Hindlimb muscle (tissue), 1 donor: Measurements from ENCODE around the gene ARHGAP32. TPM values are rescaled to one million over a fixed set of nuclear protein-coding genes. Genes with fewer than 3 reads are reported as not detected.
A peak's percentile ranks its signal among the peaks of the same experiment; 100 is the strongest.

Source experiments
- DNase-seq: peaks from one replicate; pipeline ENCODE4 v3.0.0-alpha.2; 2013
- polyA plus RNA-seq: library from polyadenylated mRNA; unstranded; fragments of 120-200 nt; gene quantifications from one replicate; pipeline ENCODE4 v1.2.1, GENCODE V29; 2013; ENCODE audit not compliant: insufficient read length

The ARHGAP32 gene
- polyA plus RNA-seq, 1 donor, result 18.4 TPM

DNA sequence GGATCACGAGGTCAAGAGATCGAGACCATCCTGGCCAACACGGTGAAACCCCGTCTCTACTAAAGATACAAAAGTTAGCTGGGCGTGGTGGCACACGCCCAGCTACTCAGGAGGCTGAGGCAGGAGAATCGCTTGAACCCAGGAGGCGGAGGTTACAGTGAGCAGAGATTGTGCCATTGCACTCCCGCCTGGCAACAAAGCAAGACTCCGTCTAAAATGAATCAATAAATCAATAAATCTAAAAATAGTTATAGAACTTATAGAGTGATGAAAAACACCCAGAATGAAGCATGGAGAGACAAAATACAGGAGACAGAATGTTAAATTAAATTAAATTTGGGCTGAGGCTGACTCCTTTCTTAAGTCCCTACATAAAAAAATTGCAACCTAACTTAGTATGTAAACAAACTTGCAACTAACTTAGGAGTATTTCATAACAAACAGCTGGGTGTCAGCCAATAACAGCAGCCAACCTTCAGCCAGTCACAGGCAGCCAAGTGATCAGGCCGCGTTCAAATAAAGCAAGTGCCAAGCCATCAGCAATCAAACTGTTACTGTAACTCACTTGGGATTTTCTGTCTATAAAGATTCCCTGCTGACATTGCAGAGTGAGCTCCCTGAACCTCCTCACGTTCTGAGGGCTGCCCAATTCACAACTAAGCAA lies 242.2 kb downstream of the ARHGAP32 start:
- no peak for DNase-seq

DNA sequence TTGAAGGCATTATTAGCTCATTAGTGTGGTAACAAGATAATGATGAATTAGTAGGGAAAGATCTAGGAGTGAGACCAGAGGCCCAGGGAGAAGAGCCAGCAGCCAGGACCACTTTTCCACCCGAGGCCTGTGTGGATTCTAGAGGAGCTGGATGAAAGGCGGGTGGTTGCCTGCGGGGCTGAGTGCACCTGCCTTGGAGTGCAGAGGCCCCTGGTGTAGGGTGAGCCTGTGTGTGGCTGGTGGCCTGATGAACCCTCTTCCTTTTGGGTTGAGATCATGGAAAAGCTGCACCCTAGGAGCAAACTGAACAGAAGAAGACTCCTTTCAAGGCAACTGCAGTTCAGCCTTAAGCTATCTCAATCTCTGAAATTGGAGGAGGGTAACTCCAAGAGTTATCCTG lies 243.5 kb downstream of the ARHGAP32 start:
- no peak for DNase-seq

- DNase-seq, result no peak
Observed at GRCh38 chr11:128947773-128948172, 244.4 kb downstream of the ARHGAP32 start.

DNA sequence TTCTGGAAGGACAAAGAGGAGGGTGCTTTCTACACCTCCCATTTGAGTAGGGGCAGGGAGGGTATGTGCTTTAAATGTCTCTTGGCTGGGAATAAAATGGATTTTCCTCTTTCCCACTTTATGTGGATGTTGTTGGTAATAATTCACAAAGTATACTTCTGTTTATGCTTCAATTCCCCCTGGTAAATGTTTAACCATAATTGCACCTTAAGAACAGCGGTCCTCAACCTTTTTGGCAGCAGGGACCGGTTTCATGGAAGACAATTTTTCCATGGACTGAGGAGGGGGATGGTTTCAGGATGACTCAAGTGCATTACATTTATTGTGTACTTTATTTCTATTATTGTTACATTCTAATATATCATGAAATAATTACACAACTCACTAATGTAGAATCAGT lies 245.5 kb downstream of the ARHGAP32 start:
- no peak for DNase-seq

GRCh38 chr11:128943428-128943976 lies 248.6 kb downstream of the ARHGAP32 start:
- DNase-seq, result no peak

GRCh38 chr11:128942817-128943427 lies 249.2 kb downstream of the ARHGAP32 start, which contains the start of gene TP53AIP1:
TSS of gene TP53AIP1 (minus strand) at chr11:128942871. CDS start at chr11:128937818, 5,053 bp downstream.
- peak; percentile 56 for DNase-seq

- DNase-seq, result no peak
Observed at GRCh38 chr11:128942272-128942612, 249.9 kb downstream of the ARHGAP32 start.

GRCh38 chr11:128941573-128942271 lies 250.4 kb downstream of the ARHGAP32 start:
- no peak for DNase-seq

DNA sequence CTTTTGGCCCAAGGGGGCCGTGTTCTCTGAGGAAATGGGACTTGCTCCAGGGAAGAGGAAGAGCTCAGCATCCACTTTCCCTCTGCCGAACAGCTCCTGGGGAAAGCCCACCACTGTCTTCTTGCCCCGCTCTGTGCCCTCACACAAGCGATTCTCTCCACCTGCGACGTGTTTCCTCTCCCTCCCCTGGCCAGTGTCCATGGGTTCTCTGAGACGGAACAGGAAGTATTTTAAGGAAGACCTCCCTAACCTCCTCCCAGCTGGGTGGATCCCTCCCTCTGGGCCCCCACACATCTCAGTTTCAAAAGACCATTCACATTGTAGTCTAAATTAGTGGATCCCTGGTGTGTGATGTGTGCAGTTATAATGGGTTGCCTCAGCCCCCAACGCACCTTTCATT lies 251.0 kb downstream of the ARHGAP32 start:
- DNase-seq, result no peak

DNA sequence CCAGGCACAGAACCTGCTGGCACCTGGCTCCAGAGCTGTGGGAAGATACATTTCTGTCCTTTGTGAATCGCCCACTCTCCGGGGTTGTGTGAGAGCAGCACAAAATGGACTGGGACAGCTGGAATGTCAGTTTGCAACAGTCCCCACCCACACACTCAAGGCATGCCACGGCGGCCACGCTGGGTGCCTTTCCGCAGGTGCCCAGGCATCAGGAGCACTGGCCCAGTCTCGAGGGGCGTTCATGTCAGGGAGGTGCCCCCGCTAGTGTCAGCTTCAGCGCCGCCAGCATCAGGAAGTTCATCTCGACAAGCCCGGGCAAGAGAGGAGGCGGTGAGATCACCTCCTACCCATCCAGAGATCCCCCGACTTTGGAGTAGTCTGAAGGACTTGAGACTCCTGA lies 251.5 kb downstream of the ARHGAP32 start:
- no peak for DNase-seq

- no peak for DNase-seq
Observed at GRCh38 chr11:128940156-128940555, 252.0 kb downstream of the ARHGAP32 start.

- DNase-seq, result no peak
Observed at GRCh38 chr11:128939591-128939990, 252.5 kb downstream of the ARHGAP32 start.

DNA sequence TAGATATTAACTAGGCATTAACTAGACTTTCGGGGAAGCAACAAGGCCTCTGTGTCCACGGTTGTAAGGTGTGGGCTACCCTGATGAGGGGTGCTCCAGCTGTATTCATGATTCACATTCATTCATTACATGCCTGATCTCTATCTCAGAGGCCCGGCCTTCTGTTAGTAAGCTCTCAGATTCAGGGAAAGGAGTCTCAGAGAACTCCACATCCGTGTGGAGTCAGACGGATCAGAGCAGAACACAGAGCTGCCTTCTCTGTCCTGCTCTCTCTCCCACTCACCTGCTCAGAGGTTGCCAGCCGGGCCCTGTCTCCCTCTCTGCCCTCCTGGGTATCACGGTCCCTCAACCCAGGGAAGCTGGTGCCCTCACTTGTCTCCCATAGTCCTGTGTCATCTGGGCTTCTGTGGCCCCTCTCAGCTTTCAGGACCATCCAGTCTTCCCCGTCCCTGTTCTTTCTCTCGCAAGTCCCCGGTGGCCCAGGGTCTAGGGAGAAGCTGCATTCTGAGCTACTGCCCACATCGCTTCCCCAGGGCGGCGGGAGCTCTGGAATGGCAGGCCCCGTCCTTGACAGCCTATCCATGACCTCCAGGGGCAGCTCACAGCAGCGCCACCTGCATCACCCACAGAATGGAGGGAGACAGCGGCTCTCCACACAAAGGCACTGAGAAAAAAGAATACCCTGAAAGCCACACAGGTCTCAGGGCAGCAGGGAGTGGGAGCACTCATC lies 253.8 kb downstream of the ARHGAP32 start:
- no peak for DNase-seq

GRCh38 chr11:128937480-128937879 lies 254.6 kb downstream of the ARHGAP32 start:
- no peak for DNase-seq

DNA sequence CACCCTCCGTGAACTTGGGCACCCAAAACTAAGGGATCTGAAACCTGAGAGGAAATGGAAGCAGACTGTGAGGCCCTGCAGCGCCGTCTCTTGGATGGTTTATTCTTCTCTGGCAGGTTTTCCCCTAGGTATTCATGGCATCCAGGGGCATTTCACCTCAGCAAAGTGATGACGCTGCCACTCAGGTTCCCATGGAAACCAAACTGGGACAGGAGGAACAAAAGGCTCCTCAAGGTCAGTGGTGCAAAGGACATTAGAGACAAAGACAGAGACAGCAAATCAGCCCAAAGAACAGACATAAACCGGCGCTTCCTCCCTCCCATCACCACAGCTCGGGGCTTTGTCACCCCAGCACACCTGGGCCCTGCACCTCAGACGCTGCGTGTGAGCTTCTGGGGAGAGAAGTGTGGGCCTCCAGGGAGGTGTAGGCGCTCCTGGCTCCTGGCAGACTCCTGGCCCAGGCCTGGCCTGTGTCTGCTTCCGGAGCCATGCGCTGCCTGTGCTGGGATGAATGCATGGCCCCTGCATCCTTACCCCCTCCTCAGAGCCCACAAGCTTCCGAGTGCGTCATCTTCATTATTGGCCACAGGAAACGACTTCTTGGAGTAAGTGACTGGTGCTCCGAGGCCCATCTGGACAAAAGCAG lies 255.4 kb downstream of the ARHGAP32 start:
- no peak for DNase-seq

- no peak for DNase-seq
Observed at GRCh38 chr11:128934926-128935325, 257.2 kb downstream of the ARHGAP32 start.

GRCh38 chr11:128934351-128934750 lies 257.8 kb downstream of the ARHGAP32 start:
- DNase-seq, result no peak

DNA sequence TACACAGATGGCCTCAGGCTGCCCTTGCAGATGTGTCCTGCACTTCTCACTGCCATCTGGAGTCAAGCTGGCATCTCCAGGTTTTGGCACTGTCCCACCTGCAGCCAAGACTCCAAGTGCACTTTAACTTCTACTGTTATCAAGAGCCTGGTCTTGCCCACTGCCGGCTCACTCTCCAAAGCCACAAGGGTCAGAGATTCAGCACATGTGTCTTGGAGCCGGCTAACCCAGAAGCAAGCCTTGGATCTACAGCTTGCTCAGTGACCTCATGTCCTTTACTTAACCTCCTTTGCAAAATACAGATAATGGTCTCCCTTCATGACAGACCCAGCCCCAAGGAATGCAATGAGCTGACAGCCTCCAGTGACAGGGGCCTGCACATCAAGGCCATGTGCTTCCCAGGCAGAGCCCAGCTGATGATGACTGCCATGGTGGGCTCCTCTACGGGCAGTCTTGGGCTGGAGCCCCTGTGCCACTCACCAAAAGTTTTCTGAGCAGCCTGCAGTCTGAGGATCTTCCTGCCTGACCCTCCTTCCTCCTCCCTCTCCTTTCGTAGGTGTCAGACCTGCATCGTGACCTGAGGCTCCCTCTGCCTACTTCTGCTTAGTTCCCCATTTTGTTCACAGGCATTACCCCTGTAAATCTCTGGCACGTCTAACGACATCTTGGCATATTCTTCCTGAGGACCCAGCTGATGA lies 258.5 kb downstream of the ARHGAP32 start:
- no peak for DNase-seq

- no peak for DNase-seq
Observed at GRCh38 chr11:128931668-128932067, 260.5 kb downstream of the ARHGAP32 start.

DNA sequence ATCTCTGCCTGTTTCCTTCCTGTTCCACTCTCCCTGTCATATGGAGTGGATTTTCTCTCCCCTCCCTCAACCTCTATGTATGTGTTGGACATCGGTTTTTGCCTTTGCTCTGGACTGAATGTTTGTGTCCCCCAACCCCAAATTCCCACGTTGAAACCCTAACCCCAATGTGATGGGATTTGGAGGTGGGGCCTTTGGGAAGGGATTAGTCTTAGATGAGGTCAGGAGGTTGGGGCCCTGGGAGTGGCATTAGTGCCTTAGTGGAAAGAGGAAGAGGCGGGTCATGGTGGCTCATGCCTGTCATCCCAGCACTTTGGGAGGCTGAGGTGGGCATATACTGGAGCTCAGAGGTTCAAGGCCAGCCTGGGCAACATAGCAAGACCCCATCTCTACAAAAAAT lies 261.1 kb downstream of the ARHGAP32 start:
- no peak for DNase-seq

DNA sequence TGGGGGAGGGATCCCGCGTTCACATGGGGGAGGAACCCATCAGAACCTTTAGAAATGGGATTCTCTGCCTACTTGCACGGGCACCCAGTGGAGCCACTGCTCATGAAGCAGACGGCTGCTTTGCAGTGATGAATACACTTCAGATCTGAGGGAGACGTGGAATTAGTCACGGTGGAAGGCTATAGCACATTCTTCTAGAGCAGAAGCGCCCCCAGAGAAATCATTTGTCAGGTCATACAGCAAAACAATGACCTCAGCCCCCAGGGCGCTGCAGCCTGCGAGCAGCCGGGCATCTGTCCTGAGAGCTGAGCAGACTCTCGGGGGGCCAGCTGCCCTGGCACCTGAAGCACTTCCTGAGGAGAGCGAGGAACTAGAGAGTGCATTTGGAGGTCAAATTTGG lies 262.1 kb downstream of the ARHGAP32 start:
- no peak for DNase-seq

DNA sequence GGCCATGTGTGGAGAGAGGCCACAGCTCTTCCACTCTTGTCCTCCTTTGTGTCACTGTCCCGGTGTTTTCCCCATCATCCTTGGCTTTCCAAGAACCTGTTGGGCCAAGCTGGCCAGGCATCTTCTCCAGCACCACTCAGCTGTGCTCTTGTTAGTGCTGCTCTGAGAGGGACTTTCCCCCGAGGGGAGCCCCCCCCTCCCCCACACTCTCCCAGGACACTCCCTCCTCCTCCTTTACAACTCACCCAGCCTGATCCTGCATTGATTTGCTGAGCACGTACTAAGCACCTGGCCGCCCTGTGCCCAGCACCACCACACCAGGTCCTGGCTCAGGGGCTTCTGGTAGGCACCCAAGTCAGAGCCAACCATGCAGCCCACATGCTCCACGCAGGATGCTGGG lies 262.7 kb downstream of the ARHGAP32 start:
- no peak for DNase-seq
